MCF 10A (cell line): ENCODE results near the gene TGFBR3. TPM values are rescaled to one million over a fixed set of nuclear protein-coding genes. Genes with fewer than 3 reads are reported as not detected.

Source experiments
- BruUV-seq: library from RNA; stranded (reverse); fragments of 400-500 nt; replicated peaks from 2 replicates; lab custom pipeline; 2021; lab: Mats Ljungman, UMichigan
- CTCF ChIA-PET: fragments of 300-600 bp; sonication (Branson Sonifier 250); formaldehyde crosslinking; extraction: SDS; loops from one replicate; lab custom pipeline; 2021; ENCODE audit warnings: antibody characterized with exemption, inconsistent platforms; lab: Yijun Ruan, JAX
- POLR2A ChIA-PET: fragments of 300-600, 350-650 bp; sonication (Branson Sonifier 250); formaldehyde crosslinking; extraction: SDS; loops from one replicate; lab custom pipeline; 2020; ENCODE audit warnings: antibody characterized with exemption, inconsistent platforms; lab: Yijun Ruan, JAX
- DNase-seq: peaks from one replicate; pipeline ENCODE4 v3.0.0-alpha.2; 2018; ENCODE audit not compliant: unreplicated experiment
- H3K27ac Mint-ChIP-seq: one replicate; pipeline ENCODE4 v1.8.0; 2022; ENCODE audit warnings: mild to moderate bottlenecking, low read depth, mixed read lengths; ENCODE audit not compliant: unreplicated experiment
- H3K27me3 Mint-ChIP-seq: one replicate; pipeline ENCODE4 v1.8.0; 2022; ENCODE audit warnings: mixed read lengths; ENCODE audit not compliant: insufficient read depth, unreplicated experiment
- H3K36me3 Mint-ChIP-seq: one replicate; pipeline ENCODE4 v1.8.0; 2022; ENCODE audit warnings: mild to moderate bottlenecking, moderate library complexity, mixed read lengths; ENCODE audit not compliant: insufficient read depth, unreplicated experiment
- H3K4me1 Mint-ChIP-seq: one replicate; pipeline ENCODE4 v1.8.0; 2022; ENCODE audit warnings: mixed read lengths; ENCODE audit not compliant: insufficient read depth, unreplicated experiment
- H3K4me3 Mint-ChIP-seq: one replicate; pipeline ENCODE4 v1.8.0; 2022; ENCODE audit warnings: mild to moderate bottlenecking, moderate library complexity, mixed read lengths; ENCODE audit not compliant: unreplicated experiment
- H3K9me3 Mint-ChIP-seq: one replicate; pipeline ENCODE4 v1.8.0; 2022; ENCODE audit warnings: mixed read lengths; ENCODE audit not compliant: unreplicated experiment
- intact Hi-C: fragments of 100-400 bp; cut with micrococcal nuclease; formaldehyde crosslinking; loops from 2 replicates; pipeline ENCODE4 v1.14.1; 2022
- total RNA-seq: library from RNA; stranded (reverse); gene quantifications from 2 replicates; pipeline ENCODE4 v1.2.3, GENCODE V29; 2022
- TF ChIP-seq, protein P1 (sequence below): fragments of 200-600 bp; IDR thresholded peaks from one replicate; pipeline ENCODE4 v1.8.0; 2022; ENCODE audit warnings: antibody characterized with exemption, mild to moderate bottlenecking; ENCODE audit not compliant: unreplicated experiment

TGFBR3 gene
- total RNA-seq, 1 experiment from 2014 or later = 12.0 TPM

DNA sequence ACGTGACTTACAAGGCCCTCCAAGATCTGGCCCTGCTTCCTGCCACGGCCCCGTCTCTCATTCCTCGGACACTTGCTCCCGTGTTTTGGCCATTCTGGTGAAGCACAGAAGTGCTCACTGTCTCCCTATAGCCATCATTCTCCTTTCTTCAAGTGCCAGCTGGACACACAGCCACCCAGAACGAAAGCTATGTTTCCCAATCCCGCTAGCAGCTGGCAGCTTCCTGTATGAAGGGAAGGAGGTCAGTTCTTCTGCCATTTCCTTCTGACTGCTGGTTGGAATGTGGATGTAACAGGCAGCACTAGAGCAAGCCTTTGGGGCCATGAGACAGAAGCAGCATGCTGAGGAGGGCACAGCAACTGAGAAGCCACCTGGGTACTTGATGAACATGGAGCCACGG, 82.8 kb downstream of the TGFBR3 start:
- Mint-ChIP-seq H3K4me1 (peaks cover 79% of the 10 kb centered on the region), H3K36me3 (peaks cover 35% of the 10 kb centered on the region), H3K27me3 (no peaks in the 10 kb centered on the region), H3K9me3 (no peaks in the 10 kb centered on the region), H3K4me3 (peak overlapping the region; percentile 28), H3K27ac (peak overlapping the region; percentile 88)
- TF ChIP-seq, protein P1, sequence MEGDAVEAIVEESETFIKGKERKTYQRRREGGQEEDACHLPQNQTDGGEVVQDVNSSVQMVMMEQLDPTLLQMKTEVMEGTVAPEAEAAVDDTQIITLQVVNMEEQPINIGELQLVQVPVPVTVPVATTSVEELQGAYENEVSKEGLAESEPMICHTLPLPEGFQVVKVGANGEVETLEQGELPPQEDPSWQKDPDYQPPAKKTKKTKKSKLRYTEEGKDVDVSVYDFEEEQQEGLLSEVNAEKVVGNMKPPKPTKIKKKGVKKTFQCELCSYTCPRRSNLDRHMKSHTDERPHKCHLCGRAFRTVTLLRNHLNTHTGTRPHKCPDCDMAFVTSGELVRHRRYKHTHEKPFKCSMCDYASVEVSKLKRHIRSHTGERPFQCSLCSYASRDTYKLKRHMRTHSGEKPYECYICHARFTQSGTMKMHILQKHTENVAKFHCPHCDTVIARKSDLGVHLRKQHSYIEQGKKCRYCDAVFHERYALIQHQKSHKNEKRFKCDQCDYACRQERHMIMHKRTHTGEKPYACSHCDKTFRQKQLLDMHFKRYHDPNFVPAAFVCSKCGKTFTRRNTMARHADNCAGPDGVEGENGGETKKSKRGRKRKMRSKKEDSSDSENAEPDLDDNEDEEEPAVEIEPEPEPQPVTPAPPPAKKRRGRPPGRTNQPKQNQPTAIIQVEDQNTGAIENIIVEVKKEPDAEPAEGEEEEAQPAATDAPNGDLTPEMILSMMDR = no peak
- ChIA-PET CTCF (interaction anchor here (0.6 to 3.0 kb wide), 5 partner anchors 15 to 123 kb away, joined by 3 to 8 read pairs (median 3); no protein-coding TSS in a partner anchor), POLR2A (interaction anchor here (0.7 to 9.5 kb wide), 6 partner anchors 11 to 86 kb away, joined by 3 to 68 read pairs (median 16); partner anchors contain the start of gene TGFBR3)
- intact Hi-C loops = loop anchor here (5.0 kb wide), 2 partner anchors 71 to 84 kb away; partner anchors contain the start of gene TGFBR3
- no TSS peak for BruUV-seq
- no peak for DNase-seq

DNA sequence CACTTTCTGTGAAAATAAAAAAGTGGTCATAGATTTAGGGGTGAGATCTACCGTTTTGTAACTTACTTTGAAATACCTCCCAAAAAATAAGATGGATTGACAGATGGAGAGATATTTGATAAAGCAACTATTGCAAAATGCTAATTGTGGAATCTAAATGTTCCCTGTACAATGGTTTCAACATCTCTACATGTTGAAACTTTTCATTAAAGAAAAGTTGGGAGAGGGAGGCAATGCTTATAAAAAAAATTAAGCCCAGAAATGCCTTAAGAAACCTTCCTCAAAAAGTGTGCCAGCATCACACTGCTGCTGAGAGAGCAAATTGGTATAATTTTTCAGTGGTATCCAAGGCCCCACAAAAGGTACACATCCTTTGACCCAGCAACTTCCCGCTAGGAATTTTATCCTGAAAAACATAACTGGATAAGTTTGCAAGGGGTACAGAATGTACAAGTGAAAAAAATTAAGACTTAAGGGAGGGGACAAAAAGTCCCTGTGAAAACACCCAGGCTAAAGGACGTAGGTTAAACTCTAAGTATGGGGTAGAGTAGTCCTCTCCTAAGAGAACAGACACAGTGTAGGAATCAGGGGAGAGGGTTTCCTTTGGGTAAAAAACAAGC, 84.3 kb downstream of the TGFBR3 start:
- CTCF ChIA-PET = interaction anchor here (1.2 kb wide), 1 partner anchor 29 kb away, joined by 3 read pairs; no protein-coding TSS in a partner anchor
- H3K9me3 Mint-ChIP-seq = no peaks in the 10 kb centered on the region
- peak overlapping the region; percentile 59 for H3K27ac Mint-ChIP-seq
- H3K36me3 Mint-ChIP-seq = peaks cover 31% of the 10 kb centered on the region
- no peak for DNase-seq
- intact Hi-C loops = loop anchor here (5.0 kb wide), 2 partner anchors 69 to 86 kb away; partner anchors contain the start of gene TGFBR3
- H3K27me3 Mint-ChIP-seq = no peaks in the 10 kb centered on the region
- peaks cover 71% of the 10 kb centered on the region for H3K4me1 Mint-ChIP-seq
- BruUV-seq = no TSS peak
- POLR2A ChIA-PET = interaction anchor here (0.6 to 9.5 kb wide), 5 partner anchors 16 to 84 kb away, joined by 3 to 68 read pairs (median 6); partner anchors contain the start of gene TGFBR3
- TF ChIP-seq, protein P1 = no peak
- H3K4me3 Mint-ChIP-seq = no peak overlapping the region

DNA sequence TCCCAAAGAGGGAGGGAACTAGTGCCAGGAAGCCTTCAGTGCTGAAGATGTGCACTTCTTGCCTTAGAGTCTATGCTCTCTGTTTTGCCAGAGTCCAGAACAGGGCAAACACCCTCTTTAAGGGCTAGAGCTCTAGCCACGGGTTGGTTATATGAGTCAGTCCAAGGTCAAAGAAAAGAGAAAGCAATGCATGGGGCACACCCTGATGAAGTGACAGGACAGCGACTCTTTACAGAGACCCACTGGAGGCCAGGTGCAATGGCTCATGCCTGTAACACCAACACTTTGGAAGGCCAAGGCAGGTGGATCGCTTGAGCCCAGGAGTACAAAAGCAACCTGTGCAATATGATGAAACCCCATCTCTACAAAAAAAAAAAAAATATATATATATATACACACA, 86.1 kb downstream of the TGFBR3 start:
- ChIA-PET CTCF (interaction anchor here (0.9 to 1.4 kb wide), 2 partner anchors 84 to 127 kb away, joined by 3 to 6 read pairs; no protein-coding TSS in a partner anchor), POLR2A (interaction anchor here (0.7 to 9.5 kb wide), 4 partner anchors 17 to 86 kb away, joined by 3 to 68 read pairs (median 6); partner anchors contain the start of gene TGFBR3)
- intact Hi-C loops = loop anchor here (5.0 kb wide), 2 partner anchors 68 to 87 kb away; partner anchors contain the start of gene TGFBR3
- no peak overlapping the region for H3K27ac Mint-ChIP-seq
- H3K4me1 Mint-ChIP-seq = peaks cover 73% of the 10 kb centered on the region
- no peaks in the 10 kb centered on the region for H3K27me3 Mint-ChIP-seq
- TF ChIP-seq, protein P1 = no peak
- no TSS peak for BruUV-seq
- H3K36me3 Mint-ChIP-seq = peaks cover 46% of the 10 kb centered on the region
- no peaks in the 10 kb centered on the region for H3K9me3 Mint-ChIP-seq
- DNase-seq = no peak
- no peak overlapping the region for H3K4me3 Mint-ChIP-seq

DNA sequence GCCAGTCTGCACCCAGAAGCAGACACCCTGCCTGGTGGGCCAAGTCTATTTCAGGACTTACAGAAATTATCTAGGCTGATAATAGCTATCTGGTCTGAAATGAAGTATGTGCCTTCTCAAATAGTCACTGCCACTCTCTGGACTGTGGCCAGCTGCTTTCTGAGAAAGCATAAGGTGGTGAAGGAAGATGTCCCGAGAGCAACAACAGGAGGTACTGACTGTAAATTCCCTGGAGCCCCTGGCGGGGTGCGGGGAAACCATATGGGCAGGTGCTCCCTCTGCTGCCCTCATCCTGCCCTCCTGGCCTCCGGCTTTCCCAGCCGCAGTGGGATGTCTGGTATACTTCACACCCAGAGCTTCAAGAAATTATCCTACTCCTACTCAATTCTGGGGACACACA, 86.8 kb downstream of the TGFBR3 start:
- Mint-ChIP-seq H3K4me3 (no peak overlapping the region), H3K27ac (peak overlapping the region; percentile 32), H3K9me3 (peaks cover 4% of the 10 kb centered on the region), H3K36me3 (peaks cover 45% of the 10 kb centered on the region), H3K27me3 (no peaks in the 10 kb centered on the region), H3K4me1 (peaks cover 71% of the 10 kb centered on the region)
- DNase-seq = no peak
- BruUV-seq = no TSS peak
- CTCF ChIA-PET = interaction anchor here (0.9 to 1.4 kb wide), 3 partner anchors 15 to 128 kb away, joined by 3 to 6 read pairs (median 3); no protein-coding TSS in a partner anchor
- TF ChIP-seq, protein P1 = no peak
- intact Hi-C loops = no loop called here
- POLR2A ChIA-PET = interaction anchor here (0.6 to 9.5 kb wide), 4 partner anchors 18 to 236 kb away, joined by 3 to 68 read pairs (median 6); no protein-coding TSS in a partner anchor
